ENCODE results near the gene PRMT1. TPM values are rescaled to one million over a fixed set of nuclear protein-coding genes. Genes with fewer than 3 reads are reported as not detected.

The PRMT1 gene
- total RNA-seq, 1 experiment from 2014 or later: 527 TPM

GRCh38 chr19:49727217-49728030, 50.4 kb downstream of the PRMT1 start (continued):
- TF ChIP-seq ZNF671 (CRISPR knock-in tag; IDR thresholded peaks at IDR 0.05) (no peak), MYBL2 (CRISPR knock-in tag; IDR thresholded peaks at IDR 0.05) (no peak), SMAD3 (CRISPR knock-in tag; IDR thresholded peaks at IDR 0.05; ENCODE audit: borderline replicate concordance) (no peak), TEAD1 (CRISPR knock-in tag; IDR thresholded peaks at IDR 0.05) (no peak), E2F1 (CRISPR knock-in tag; IDR thresholded peaks at IDR 0.05) (no peak), ZBTB43 (CRISPR knock-in tag; IDR thresholded peaks at IDR 0.05) (no peak), JUN (CRISPR knock-in tag; IDR thresholded peaks at IDR 0.05) (no peak), GABPB1 (CRISPR knock-in tag; IDR thresholded peaks at IDR 0.05) (no peak)
- TF ChIP-seq, protein P1, sequence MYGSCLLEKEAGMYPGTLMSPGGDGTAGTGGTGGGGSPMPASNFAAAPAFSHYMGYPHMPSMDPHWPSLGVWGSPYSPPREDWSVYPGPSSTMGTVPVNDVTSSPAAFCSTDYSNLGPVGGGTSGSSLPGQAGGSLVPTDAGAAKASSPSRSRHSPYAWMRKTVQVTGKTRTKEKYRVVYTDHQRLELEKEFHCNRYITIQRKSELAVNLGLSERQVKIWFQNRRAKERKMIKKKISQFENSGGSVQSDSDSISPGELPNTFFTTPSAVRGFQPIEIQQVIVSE (CRISPR knock-in tag; IDR thresholded peaks at IDR 0.05; ENCODE audit: borderline replicate concordance): no peak
- TF ChIP-seq, protein P2, sequence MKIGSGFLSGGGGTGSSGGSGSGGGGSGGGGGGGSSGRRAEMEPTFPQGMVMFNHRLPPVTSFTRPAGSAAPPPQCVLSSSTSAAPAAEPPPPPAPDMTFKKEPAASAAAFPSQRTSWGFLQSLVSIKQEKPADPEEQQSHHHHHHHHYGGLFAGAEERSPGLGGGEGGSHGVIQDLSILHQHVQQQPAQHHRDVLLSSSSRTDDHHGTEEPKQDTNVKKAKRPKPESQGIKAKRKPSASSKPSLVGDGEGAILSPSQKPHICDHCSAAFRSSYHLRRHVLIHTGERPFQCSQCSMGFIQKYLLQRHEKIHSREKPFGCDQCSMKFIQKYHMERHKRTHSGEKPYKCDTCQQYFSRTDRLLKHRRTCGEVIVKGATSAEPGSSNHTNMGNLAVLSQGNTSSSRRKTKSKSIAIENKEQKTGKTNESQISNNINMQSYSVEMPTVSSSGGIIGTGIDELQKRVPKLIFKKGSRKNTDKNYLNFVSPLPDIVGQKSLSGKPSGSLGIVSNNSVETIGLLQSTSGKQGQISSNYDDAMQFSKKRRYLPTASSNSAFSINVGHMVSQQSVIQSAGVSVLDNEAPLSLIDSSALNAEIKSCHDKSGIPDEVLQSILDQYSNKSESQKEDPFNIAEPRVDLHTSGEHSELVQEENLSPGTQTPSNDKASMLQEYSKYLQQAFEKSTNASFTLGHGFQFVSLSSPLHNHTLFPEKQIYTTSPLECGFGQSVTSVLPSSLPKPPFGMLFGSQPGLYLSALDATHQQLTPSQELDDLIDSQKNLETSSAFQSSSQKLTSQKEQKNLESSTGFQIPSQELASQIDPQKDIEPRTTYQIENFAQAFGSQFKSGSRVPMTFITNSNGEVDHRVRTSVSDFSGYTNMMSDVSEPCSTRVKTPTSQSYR (CRISPR knock-in tag; IDR thresholded peaks at IDR 0.05): no peak
- TF ChIP-seq, protein P3, sequence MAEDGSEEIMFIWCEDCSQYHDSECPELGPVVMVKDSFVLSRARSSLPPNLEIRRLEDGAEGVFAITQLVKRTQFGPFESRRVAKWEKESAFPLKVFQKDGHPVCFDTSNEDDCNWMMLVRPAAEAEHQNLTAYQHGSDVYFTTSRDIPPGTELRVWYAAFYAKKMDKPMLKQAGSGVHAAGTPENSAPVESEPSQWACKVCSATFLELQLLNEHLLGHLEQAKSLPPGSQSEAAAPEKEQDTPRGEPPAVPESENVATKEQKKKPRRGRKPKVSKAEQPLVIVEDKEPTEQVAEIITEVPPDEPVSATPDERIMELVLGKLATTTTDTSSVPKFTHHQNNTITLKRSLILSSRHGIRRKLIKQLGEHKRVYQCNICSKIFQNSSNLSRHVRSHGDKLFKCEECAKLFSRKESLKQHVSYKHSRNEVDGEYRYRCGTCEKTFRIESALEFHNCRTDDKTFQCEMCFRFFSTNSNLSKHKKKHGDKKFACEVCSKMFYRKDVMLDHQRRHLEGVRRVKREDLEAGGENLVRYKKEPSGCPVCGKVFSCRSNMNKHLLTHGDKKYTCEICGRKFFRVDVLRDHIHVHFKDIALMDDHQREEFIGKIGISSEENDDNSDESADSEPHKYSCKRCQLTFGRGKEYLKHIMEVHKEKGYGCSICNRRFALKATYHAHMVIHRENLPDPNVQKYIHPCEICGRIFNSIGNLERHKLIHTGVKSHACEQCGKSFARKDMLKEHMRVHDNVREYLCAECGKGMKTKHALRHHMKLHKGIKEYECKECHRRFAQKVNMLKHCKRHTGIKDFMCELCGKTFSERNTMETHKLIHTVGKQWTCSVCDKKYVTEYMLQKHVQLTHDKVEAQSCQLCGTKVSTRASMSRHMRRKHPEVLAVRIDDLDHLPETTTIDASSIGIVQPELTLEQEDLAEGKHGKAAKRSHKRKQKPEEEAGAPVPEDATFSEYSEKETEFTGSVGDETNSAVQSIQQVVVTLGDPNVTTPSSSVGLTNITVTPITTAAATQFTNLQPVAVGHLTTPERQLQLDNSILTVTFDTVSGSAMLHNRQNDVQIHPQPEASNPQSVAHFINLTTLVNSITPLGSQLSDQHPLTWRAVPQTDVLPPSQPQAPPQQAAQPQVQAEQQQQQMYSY (CRISPR knock-in tag; IDR thresholded peaks at IDR 0.05): no peak

DNA sequence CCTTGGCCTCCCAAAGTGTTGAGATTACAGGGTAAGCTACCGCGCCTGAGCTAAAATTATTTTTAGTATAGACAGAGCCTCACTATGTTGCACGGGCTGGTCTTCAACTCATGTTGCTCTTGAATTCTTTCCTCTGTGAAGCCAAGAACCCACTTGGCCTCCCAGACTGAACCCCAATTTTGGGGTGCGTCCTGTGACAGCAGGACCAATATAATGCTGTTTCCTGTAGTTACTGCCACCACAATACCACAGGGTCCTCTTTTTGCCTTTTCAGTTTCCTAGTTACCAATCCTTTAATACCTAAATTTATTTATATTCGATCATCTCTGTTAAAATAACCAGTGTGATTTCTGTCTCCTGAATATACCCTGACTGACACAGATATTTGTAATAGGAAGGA, 53.1 kb downstream of the PRMT1 start:
- DNase-seq (ENCODE audit: low spot score): no peak
- CTCF ChIA-PET: interaction anchor here (0.7 to 1.6 kb wide), 3 partner anchors 13 to 16 kb away, joined by 4 to 7 read pairs (median 7); no protein-coding TSS in a partner anchor
- peaks cover 4% of the 10 kb centered on the region for H3K27me3 Mint-ChIP-seq (ENCODE audit: low read depth)
- no peak for TF ChIP-seq IRF2 (CRISPR knock-in tag; IDR thresholded peaks at IDR 0.05; ENCODE audit: borderline replicate concordance, low read depth)
- TF ChIP-seq ESRRA (CRISPR knock-in tag; IDR thresholded peaks at IDR 0.05; ENCODE audit: borderline replicate concordance): no peak
- TF ChIP-seq ZNF138 (CRISPR knock-in tag; conservative IDR thresholded peaks at IDR 0.05): no peak
- no peak for TF ChIP-seq E2F4 (CRISPR knock-in tag; IDR thresholded peaks at IDR 0.05; ENCODE audit: borderline replicate concordance, low read depth)
- TF ChIP-seq HMGXB4 (CRISPR knock-in tag; IDR thresholded peaks at IDR 0.05): no peak
- no peak for TF ChIP-seq ATF1 (CRISPR knock-in tag; IDR thresholded peaks at IDR 0.05)
- TF ChIP-seq ZMAT4 (CRISPR knock-in tag; IDR thresholded peaks at IDR 0.05): no peak
- no peak for TF ChIP-seq TP53 (CRISPR knock-in tag; IDR thresholded peaks at IDR 0.05)
- no peak for TF ChIP-seq RELA (CRISPR knock-in tag; IDR thresholded peaks at IDR 0.05; ENCODE audit: borderline replicate concordance)
- no peak for TF ChIP-seq GRHL2 (CRISPR knock-in tag; IDR thresholded peaks at IDR 0.05; ENCODE audit: insufficient replicate concordance, severe bottlenecking)
- no peak for TF ChIP-seq FOXP1 (CRISPR knock-in tag; IDR thresholded peaks at IDR 0.05; ENCODE audit: borderline replicate concordance)
- no peak for TF ChIP-seq FOXK1 (CRISPR knock-in tag; IDR thresholded peaks at IDR 0.05)

More for the DNA sequence above, 53.1 kb downstream of the PRMT1 start:
- H3K9me3 Mint-ChIP-seq: no peaks in the 10 kb centered on the region
- H3K4me1 Mint-ChIP-seq: no peaks in the 10 kb centered on the region; the same call in 1 of the 2 replicates
- no peak for ATAC-seq
- no peaks in the 10 kb centered on the region for H3K36me3 Mint-ChIP-seq
- no peak overlapping the region for H3K27ac Mint-ChIP-seq
- POLR2A ChIA-PET: no interaction called here
- no peak overlapping the region for H3K4me3 Mint-ChIP-seq

All from WTC11 (cell line).